ENCODE results near the gene INPP5K. TPM values are rescaled to one million over a fixed set of nuclear protein-coding genes. Genes with fewer than 3 reads are reported as not detected.
A peak's percentile ranks its signal among the peaks of the same experiment; 100 is the strongest.
"Not testable (repeated sequence)": the region's sequence is repeated elsewhere in the genome, so short reads cannot be mapped to it uniquely, and the experiment has no call there.

Gene INPP5K
- 23.9 and 24.7 TPM in 2 replicates for total RNA-seq

- intact Hi-C loops (cut with micrococcal nuclease): loop anchor here (1.0 kb wide), 4 partner anchors 46 to 257 kb away; partner anchors contain the start of genes CRK, PITPNA and YWHAE
- Mint-ChIP-seq H3K4me3 (peak within 1 kb of the TSS; percentile 93), H3K36me3 (ENCODE audit: low read depth) (peaks cover 9% of the 10 kb centered on the region), H3K27me3 (ENCODE audit: insufficient read depth) (no peaks in the 10 kb centered on the region), H3K9me3 (no peaks in the 10 kb centered on the region), H3K4me1 (ENCODE audit: low read depth) (peaks cover 13% of the 10 kb centered on the region), H3K27ac (peak within 1 kb of the TSS; percentile 76)
- DNase-seq (ENCODE audit: low spot score): peak; percentile 99
Observed at GRCh38 chr17:1516388-1517161, at the start of gene INPP5K. INPP5K (minus strand) TSS chr17:1516612; CDS start chr17:1516499, 113 bp downstream.

- no peak for DNase-seq (ENCODE audit: low spot score)
- H3K27me3 Mint-ChIP-seq (ENCODE audit: insufficient read depth): peaks cover 14% of the 10 kb centered on the region
- intact Hi-C loops (cut with micrococcal nuclease): no loop called here
- no peak overlapping the region for H3K27ac Mint-ChIP-seq
- peak overlapping the region; percentile 1 for H3K4me3 Mint-ChIP-seq
- no peaks in the 10 kb centered on the region for H3K9me3 Mint-ChIP-seq
- peaks cover 9% of the 10 kb centered on the region for H3K36me3 Mint-ChIP-seq (ENCODE audit: low read depth)
- peaks cover 40% of the 10 kb centered on the region for H3K4me1 Mint-ChIP-seq (ENCODE audit: low read depth)
Observed at GRCh38 chr17:1565877-1566276, 49.5 kb upstream of the INPP5K start.

- H3K36me3 Mint-ChIP-seq (ENCODE audit: low read depth): peaks cover 11% of the 10 kb centered on the region
- no peaks in the 10 kb centered on the region for H3K9me3 Mint-ChIP-seq
- intact Hi-C loops (cut with micrococcal nuclease): loop anchor here (2.0 to 5.0 kb wide), 3 partner anchors 109 to 297 kb away; no protein-coding TSS in a partner anchor
- H3K27me3 Mint-ChIP-seq (ENCODE audit: insufficient read depth): peaks cover 12% of the 10 kb centered on the region
- peak overlapping the region; percentile 79 for H3K27ac Mint-ChIP-seq
- H3K4me1 Mint-ChIP-seq (ENCODE audit: low read depth): peaks cover 46% of the 10 kb centered on the region
- peak overlapping the region; percentile 66 for H3K4me3 Mint-ChIP-seq
- no peak for DNase-seq (ENCODE audit: low spot score)
Observed at GRCh38 chr17:1563786-1564613, 47.6 kb upstream of the INPP5K start.

GRCh38 chr17:1563471-1563785 lies 47.0 kb upstream of the INPP5K start:
- not testable (repeated sequence) for DNase-seq (ENCODE audit: low spot score); H3K9me3 Mint-ChIP-seq
- intact Hi-C loops (cut with micrococcal nuclease): loop anchor here (2.0 to 5.0 kb wide), 3 partner anchors 109 to 296 kb away; no protein-coding TSS in a partner anchor
- peaks cover 11% of the 10 kb centered on the region for H3K36me3 Mint-ChIP-seq (ENCODE audit: low read depth)
- H3K4me1 Mint-ChIP-seq (ENCODE audit: low read depth): peaks cover 46% of the 10 kb centered on the region
- peaks cover 11% of the 10 kb centered on the region for H3K27me3 Mint-ChIP-seq (ENCODE audit: insufficient read depth)
- peak overlapping the region; percentile 79 for H3K27ac Mint-ChIP-seq
- H3K4me3 Mint-ChIP-seq: peak overlapping the region; percentile 66

GRCh38 chr17:1562176-1562643 lies 45.8 kb upstream of the INPP5K start:
- Mint-ChIP-seq H3K4me1 (ENCODE audit: low read depth) (peaks cover 38% of the 10 kb centered on the region), H3K36me3 (ENCODE audit: low read depth) (peaks cover 15% of the 10 kb centered on the region), H3K4me3 (peak overlapping the region; percentile 19), H3K27me3 (ENCODE audit: insufficient read depth) (peaks cover 11% of the 10 kb centered on the region), H3K9me3 (no peaks in the 10 kb centered on the region), H3K27ac (no peak overlapping the region)
- intact Hi-C loops (cut with micrococcal nuclease): loop anchor here (1.0 to 5.0 kb wide), 7 partner anchors 46 to 295 kb away; partner anchors contain the start of genes INPP5K and SLC43A2
- DNase-seq (ENCODE audit: low spot score): peak; percentile 8

- Mint-ChIP-seq H3K27me3 (ENCODE audit: insufficient read depth) (peaks cover 11% of the 10 kb centered on the region), H3K4me3 (peak overlapping the region; percentile 88), H3K9me3 (no peaks in the 10 kb centered on the region), H3K36me3 (ENCODE audit: low read depth) (peaks cover 15% of the 10 kb centered on the region), H3K27ac (peak overlapping the region; percentile 61), H3K4me1 (ENCODE audit: low read depth) (peaks cover 40% of the 10 kb centered on the region)
- peak; percentile 27 for DNase-seq (ENCODE audit: low spot score)
- intact Hi-C loops (cut with micrococcal nuclease): loop anchor here (1.0 to 5.0 kb wide), 7 partner anchors 45 to 294 kb away; partner anchors contain the start of genes INPP5K and SLC43A2
Observed at GRCh38 chr17:1561420-1562175, 45.2 kb upstream of the INPP5K start.

GRCh38 chr17:1560858-1561355 lies 44.5 kb upstream of the INPP5K start:
- peaks cover 18% of the 10 kb centered on the region for H3K36me3 Mint-ChIP-seq (ENCODE audit: low read depth)
- peaks cover 43% of the 10 kb centered on the region for H3K4me1 Mint-ChIP-seq (ENCODE audit: low read depth)
- intact Hi-C loops (cut with micrococcal nuclease): loop anchor here (5.0 kb wide), 2 partner anchors 194 to 294 kb away; no protein-coding TSS in a partner anchor
- peak overlapping the region; percentile 88 for H3K4me3 Mint-ChIP-seq
- peak overlapping the region; percentile 61 for H3K27ac Mint-ChIP-seq
- no peak for DNase-seq (ENCODE audit: low spot score)
- no peaks in the 10 kb centered on the region for H3K9me3 Mint-ChIP-seq
- H3K27me3 Mint-ChIP-seq (ENCODE audit: insufficient read depth): peaks cover 11% of the 10 kb centered on the region

- Mint-ChIP-seq H3K36me3 (ENCODE audit: low read depth) (peaks cover 18% of the 10 kb centered on the region), H3K9me3 (no peaks in the 10 kb centered on the region), H3K4me1 (ENCODE audit: low read depth) (peaks cover 41% of the 10 kb centered on the region), H3K4me3 (peak overlapping the region; percentile 88), H3K27me3 (ENCODE audit: insufficient read depth) (peaks cover 11% of the 10 kb centered on the region), H3K27ac (no peak overlapping the region)
- no peak for DNase-seq (ENCODE audit: low spot score)
- intact Hi-C loops (cut with micrococcal nuclease): loop anchor here (5.0 kb wide), 2 partner anchors 193 to 293 kb away; no protein-coding TSS in a partner anchor
Observed at GRCh38 chr17:1560101-1560857, 43.9 kb upstream of the INPP5K start.

GRCh38 chr17:1559047-1560043 lies 42.9 kb upstream of the INPP5K start:
- DNase-seq (ENCODE audit: low spot score): no peak
- peaks cover 20% of the 10 kb centered on the region for H3K36me3 Mint-ChIP-seq (ENCODE audit: low read depth)
- peaks cover 10% of the 10 kb centered on the region for H3K27me3 Mint-ChIP-seq (ENCODE audit: insufficient read depth)
- H3K4me1 Mint-ChIP-seq (ENCODE audit: low read depth): peaks cover 41% of the 10 kb centered on the region
- peak overlapping the region; percentile 42 for H3K4me3 Mint-ChIP-seq
- no peak overlapping the region for H3K27ac Mint-ChIP-seq
- no peaks in the 10 kb centered on the region for H3K9me3 Mint-ChIP-seq
- intact Hi-C loops (cut with micrococcal nuclease): loop anchor here (5.0 kb wide), 2 partner anchors 192 to 292 kb away; no protein-coding TSS in a partner anchor

GRCh38 chr17:1558401-1558800 lies 42.0 kb upstream of the INPP5K start:
- Mint-ChIP-seq H3K9me3 (no peaks in the 10 kb centered on the region), H3K36me3 (ENCODE audit: low read depth) (peaks cover 21% of the 10 kb centered on the region), H3K4me1 (ENCODE audit: low read depth) (peaks cover 33% of the 10 kb centered on the region), H3K27ac (no peak overlapping the region), H3K27me3 (ENCODE audit: insufficient read depth) (peaks cover 5% of the 10 kb centered on the region), H3K4me3 (no peak overlapping the region)
- DNase-seq (ENCODE audit: low spot score): no peak
- intact Hi-C loops (cut with micrococcal nuclease): no loop called here
